Type B pancreatic cell (in vitro differentiated cells): Measurements from ENCODE around the gene TRMU. TPM values are rescaled to one million over a fixed set of nuclear protein-coding genes. Genes with fewer than 3 reads are reported as not detected.

ENCODE experiments used
- DNase-seq: peaks from one replicate; pipeline ENCODE4 v3.0.0; 2021; ENCODE audit warnings: mixed read lengths; ENCODE audit not compliant: unreplicated experiment; ENCODE audit errors: extremely low spot score
- H3K27ac Mint-ChIP-seq: 2 replicates; pipeline ENCODE4 v1.8.0; 2021; ENCODE audit warnings: mild to moderate bottlenecking, mixed read lengths
- H3K27me3 Mint-ChIP-seq: 2 replicates; pipeline ENCODE4 v1.8.0; 2021; ENCODE audit warnings: mixed read lengths
- H3K36me3 Mint-ChIP-seq: 2 replicates; pipeline ENCODE4 v1.8.0; 2021; ENCODE audit warnings: mixed read lengths
- H3K4me1 Mint-ChIP-seq: one replicate; pipeline ENCODE4 v1.8.0; 2021; ENCODE audit warnings: mixed read lengths; ENCODE audit not compliant: unreplicated experiment
- H3K4me3 Mint-ChIP-seq: 2 replicates; pipeline ENCODE4 v1.8.0; 2021; ENCODE audit warnings: mild to moderate bottlenecking, mixed read lengths
- H3K9me3 Mint-ChIP-seq: 2 replicates; pipeline ENCODE4 v1.8.0; 2021; ENCODE audit warnings: mixed read lengths
- total RNA-seq: library from RNA; stranded (reverse); gene quantifications from 2 replicates; pipeline ENCODE4 v1.2.1, GENCODE V29; 2021; ENCODE audit warnings: low replicate concordance
- TF ChIP-seq, protein P1 (sequence below): fragments of 200-600 bp; sonication (generic); conservative IDR thresholded peaks from 2 replicates; pipeline ENCODE4 v1.5.0; 2021; ENCODE audit warnings: antibody characterized with exemption, mild to moderate bottlenecking

Gene TRMU
- total RNA-seq, 1 donor from 2014 or later, result 68.4 TPM

- Mint-ChIP-seq H3K27ac (no peak overlapping the region), H3K9me3 (no peaks in the 10 kb centered on the region), H3K27me3 (no peaks in the 10 kb centered on the region), H3K4me1 (peaks cover 5% of the 10 kb centered on the region), H3K4me3 (no peak overlapping the region), H3K36me3 (peaks cover 8% of the 10 kb centered on the region)
- TF ChIP-seq, protein P1, sequence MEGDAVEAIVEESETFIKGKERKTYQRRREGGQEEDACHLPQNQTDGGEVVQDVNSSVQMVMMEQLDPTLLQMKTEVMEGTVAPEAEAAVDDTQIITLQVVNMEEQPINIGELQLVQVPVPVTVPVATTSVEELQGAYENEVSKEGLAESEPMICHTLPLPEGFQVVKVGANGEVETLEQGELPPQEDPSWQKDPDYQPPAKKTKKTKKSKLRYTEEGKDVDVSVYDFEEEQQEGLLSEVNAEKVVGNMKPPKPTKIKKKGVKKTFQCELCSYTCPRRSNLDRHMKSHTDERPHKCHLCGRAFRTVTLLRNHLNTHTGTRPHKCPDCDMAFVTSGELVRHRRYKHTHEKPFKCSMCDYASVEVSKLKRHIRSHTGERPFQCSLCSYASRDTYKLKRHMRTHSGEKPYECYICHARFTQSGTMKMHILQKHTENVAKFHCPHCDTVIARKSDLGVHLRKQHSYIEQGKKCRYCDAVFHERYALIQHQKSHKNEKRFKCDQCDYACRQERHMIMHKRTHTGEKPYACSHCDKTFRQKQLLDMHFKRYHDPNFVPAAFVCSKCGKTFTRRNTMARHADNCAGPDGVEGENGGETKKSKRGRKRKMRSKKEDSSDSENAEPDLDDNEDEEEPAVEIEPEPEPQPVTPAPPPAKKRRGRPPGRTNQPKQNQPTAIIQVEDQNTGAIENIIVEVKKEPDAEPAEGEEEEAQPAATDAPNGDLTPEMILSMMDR, result no peak
- no peak for DNase-seq
These were observed 20.5 kb downstream of the TRMU start for GRCh38 chr22:46355996-46356471.

DNA sequence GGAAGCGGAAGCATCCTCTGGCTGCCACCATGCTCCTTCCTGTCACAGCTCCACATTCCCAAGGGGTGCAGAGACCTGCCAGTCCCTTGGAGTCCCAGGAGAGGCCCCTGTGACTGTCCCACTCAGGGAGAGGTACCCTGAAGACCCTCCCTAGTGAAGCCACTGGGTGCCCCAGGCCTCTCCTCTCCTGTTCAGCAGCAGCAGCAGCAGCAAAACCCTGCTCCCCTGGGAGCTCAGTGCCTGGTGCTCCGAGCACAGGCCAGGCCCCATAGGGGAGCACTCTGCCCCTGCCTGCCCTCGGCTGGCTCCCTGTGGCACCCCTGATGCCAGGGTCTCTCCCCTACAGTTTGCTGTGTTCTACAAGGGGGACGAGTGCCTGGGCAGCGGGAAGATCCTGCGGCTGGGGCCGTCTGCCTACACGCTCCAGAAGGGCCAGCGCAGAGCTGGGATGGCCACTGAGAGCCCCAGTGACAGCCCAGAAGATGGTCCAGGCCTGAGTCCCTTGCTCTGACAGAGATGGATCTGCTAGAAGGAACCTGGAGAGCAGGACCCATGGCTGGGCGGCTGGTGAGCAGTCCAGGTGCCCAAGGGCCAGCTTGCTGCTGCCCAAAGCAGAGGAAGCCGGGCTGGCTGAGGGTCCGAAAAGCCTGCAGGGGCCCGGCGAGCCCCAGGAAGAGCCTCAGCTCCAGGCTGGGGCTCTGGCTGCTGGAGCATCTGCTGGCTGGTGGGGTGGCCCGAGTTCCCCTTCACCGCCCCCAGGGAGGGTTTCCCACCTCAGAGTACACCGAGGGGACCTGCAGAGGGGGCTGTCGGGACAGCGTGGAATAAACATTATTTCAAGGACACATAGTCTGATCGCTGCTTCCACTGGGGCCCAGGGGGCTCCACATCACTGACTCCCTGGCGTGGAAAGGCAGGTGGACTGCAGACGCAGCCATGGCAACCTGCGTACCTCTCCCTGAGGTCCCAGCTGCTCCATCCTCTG, 21.3 kb downstream of the TRMU start:
- Mint-ChIP-seq H3K27me3 (no peaks in the 10 kb centered on the region), H3K4me3 (no peak overlapping the region), H3K27ac (no peak overlapping the region), H3K36me3 (peaks cover 8% of the 10 kb centered on the region), H3K4me1 (peaks cover 5% of the 10 kb centered on the region), H3K9me3 (no peaks in the 10 kb centered on the region)
- TF ChIP-seq, protein P1, result no peak
- DNase-seq, result no peak

DNA sequence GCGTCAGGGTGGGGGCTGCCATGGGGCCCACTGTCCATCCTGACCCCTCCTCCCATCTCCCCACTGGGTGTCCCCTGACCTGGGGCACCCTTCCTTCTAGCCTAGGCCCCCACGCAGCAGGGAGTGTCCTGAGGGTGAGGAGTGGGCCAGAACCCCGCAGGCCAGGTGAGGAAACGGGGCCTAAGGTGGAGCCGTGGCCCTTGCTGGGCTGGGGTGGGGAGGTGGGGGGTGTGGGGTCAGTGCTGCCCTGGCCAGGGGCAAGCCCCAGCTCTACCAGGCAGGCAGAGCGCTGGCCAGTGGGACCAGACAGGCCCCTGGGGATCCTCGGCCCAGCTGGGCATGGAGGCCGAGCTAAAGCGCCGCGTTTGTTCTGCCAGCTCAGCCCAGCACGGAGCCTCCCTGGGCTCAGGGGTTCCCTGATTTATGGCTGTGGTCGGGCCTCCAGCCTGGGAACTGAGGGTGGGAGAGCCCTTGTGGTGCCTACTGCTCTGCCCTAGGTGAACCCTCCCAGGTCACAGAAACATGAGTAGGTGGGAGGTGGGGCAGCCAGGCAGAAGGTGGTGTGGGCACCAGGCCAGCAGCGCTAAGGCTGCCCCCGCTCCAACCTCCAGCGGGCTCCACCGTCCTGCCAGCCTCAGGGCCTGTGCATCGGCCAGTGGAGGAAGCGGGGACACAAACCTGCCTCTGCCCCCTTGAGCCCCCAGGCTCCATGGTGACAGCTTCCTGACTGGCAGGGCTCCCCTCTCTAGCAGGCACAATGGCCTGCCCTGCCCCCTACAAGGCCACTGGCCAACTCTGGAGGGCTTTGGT, 22.4 kb downstream of the TRMU start:
- TF ChIP-seq, protein P1, result no peak
- Mint-ChIP-seq H3K4me3 (no peak overlapping the region), H3K36me3 (peaks cover 11% of the 10 kb centered on the region), H3K27me3 (no peaks in the 10 kb centered on the region), H3K4me1 (peaks cover 8% of the 10 kb centered on the region), H3K9me3 (no peaks in the 10 kb centered on the region), H3K27ac (no peak overlapping the region)
- DNase-seq, result no peak

DNA sequence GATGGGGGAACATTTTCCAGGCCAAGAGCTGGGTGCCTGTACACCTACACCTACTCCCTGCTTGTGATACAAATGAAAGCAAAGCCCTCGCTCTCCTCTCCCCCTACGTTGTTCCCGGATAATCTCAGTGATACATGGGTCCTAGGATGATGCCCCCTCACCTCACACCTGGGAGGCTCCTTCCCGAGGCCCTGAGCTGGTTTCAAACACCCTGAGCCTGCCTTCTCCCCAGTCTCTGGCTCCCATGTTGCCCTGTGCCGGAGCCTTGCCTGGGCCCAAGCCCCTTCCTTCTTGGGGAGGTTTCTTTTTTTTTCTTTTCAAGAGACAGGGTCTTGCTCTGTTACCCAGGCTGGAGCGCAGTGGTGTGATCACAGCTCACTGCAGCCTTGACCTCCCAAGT, 23.3 kb downstream of the TRMU start:
- Mint-ChIP-seq H3K9me3 (no peaks in the 10 kb centered on the region), H3K36me3 (peaks cover 11% of the 10 kb centered on the region), H3K27me3 (no peaks in the 10 kb centered on the region), H3K27ac (peak overlapping the region; percentile 52), H3K4me3 (no peak overlapping the region), H3K4me1 (peaks cover 8% of the 10 kb centered on the region)
- TF ChIP-seq, protein P1, result no peak
- no peak for DNase-seq

GRCh38 chr22:46359362-46359761, 23.8 kb downstream of the TRMU start:
- H3K9me3 Mint-ChIP-seq, result no peaks in the 10 kb centered on the region
- no peak overlapping the region for H3K27ac Mint-ChIP-seq
- H3K4me1 Mint-ChIP-seq, result peaks cover 8% of the 10 kb centered on the region
- no peaks in the 10 kb centered on the region for H3K27me3 Mint-ChIP-seq
- no peak overlapping the region for H3K4me3 Mint-ChIP-seq
- H3K36me3 Mint-ChIP-seq, result peaks cover 11% of the 10 kb centered on the region
- TF ChIP-seq, protein P1, result no peak
- no peak for DNase-seq
